WTC11 (cell line): ENCODE data around the gene TMEM135.

Source experiments
- CTCF ChIP-seq: fragments of 200-600 bp; IDR thresholded peaks from 2 replicates; pipeline ENCODE4 v1.8.0; 2022; ENCODE audit warnings: antibody characterized with exemption
- JAZF1 ChIP-seq: fragments of 250-450 bp; sonication (Bioruptor Pico); IDR thresholded peaks from 2 replicates; pipeline ENCODE4 v1.9.0; 2021; ENCODE audit warnings: moderate library complexity, mild to moderate bottlenecking, inconsistent platforms
- MAX ChIP-seq: sonication (generic); formaldehyde crosslinking; IDR thresholded peaks from 2 replicates; pipeline ENCODE4 v1.8.0; 2022; ENCODE audit warnings: mild to moderate bottlenecking, missing genetic modification reagents
- SP1 ChIP-seq: sonication (generic); formaldehyde crosslinking; conservative IDR thresholded peaks from 2 replicates; pipeline ENCODE4 v1.8.1; 2022; ENCODE audit warnings: missing genetic modification reagents
- ZBTB43 ChIP-seq: sonication (generic); formaldehyde crosslinking; IDR thresholded peaks from 2 replicates; pipeline ENCODE4 v1.8.1; 2023; ENCODE audit warnings: mild to moderate bottlenecking, missing genetic modification reagents
- ZNF396 ChIP-seq: fragments of 250-450 bp; sonication (Bioruptor Pico); IDR thresholded peaks from 2 replicates; pipeline ENCODE4 v1.8.0; 2021; ENCODE audit warnings: mild to moderate bottlenecking, moderate library complexity, borderline replicate concordance
- TF ChIP-seq, protein P1 (sequence below): sonication (generic); formaldehyde crosslinking; IDR thresholded peaks from 2 replicates; pipeline ENCODE4 v1.8.1; 2023; ENCODE audit warnings: mild to moderate bottlenecking, missing genetic modification reagents, borderline replicate concordance
- TF ChIP-seq, protein P2 (sequence below): sonication (generic); formaldehyde crosslinking; IDR thresholded peaks from 2 replicates; pipeline ENCODE4 v1.8.0; 2022; ENCODE audit warnings: mild to moderate bottlenecking, missing genetic modification reagents

GRCh38 chr11:87139475-87139874 lies 101.7 kb downstream of the TMEM135 start:
- no peak for TF ChIP-seq CTCF
- TF ChIP-seq ZBTB43 (CRISPR knock-in tag) = no peak
- TF ChIP-seq, protein P1, sequence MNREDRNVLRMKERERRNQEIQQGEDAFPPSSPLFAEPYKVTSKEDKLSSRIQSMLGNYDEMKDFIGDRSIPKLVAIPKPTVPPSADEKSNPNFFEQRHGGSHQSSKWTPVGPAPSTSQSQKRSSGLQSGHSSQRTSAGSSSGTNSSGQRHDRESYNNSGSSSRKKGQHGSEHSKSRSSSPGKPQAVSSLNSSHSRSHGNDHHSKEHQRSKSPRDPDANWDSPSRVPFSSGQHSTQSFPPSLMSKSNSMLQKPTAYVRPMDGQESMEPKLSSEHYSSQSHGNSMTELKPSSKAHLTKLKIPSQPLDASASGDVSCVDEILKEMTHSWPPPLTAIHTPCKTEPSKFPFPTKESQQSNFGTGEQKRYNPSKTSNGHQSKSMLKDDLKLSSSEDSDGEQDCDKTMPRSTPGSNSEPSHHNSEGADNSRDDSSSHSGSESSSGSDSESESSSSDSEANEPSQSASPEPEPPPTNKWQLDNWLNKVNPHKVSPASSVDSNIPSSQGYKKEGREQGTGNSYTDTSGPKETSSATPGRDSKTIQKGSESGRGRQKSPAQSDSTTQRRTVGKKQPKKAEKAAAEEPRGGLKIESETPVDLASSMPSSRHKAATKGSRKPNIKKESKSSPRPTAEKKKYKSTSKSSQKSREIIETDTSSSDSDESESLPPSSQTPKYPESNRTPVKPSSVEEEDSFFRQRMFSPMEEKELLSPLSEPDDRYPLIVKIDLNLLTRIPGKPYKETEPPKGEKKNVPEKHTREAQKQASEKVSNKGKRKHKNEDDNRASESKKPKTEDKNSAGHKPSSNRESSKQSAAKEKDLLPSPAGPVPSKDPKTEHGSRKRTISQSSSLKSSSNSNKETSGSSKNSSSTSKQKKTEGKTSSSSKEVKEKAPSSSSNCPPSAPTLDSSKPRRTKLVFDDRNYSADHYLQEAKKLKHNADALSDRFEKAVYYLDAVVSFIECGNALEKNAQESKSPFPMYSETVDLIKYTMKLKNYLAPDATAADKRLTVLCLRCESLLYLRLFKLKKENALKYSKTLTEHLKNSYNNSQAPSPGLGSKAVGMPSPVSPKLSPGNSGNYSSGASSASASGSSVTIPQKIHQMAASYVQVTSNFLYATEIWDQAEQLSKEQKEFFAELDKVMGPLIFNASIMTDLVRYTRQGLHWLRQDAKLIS (CRISPR knock-in tag) = no peak
- TF ChIP-seq ZNF396 = no peak
- TF ChIP-seq MAX (CRISPR knock-in tag) = no peak
- TF ChIP-seq, protein P2, sequence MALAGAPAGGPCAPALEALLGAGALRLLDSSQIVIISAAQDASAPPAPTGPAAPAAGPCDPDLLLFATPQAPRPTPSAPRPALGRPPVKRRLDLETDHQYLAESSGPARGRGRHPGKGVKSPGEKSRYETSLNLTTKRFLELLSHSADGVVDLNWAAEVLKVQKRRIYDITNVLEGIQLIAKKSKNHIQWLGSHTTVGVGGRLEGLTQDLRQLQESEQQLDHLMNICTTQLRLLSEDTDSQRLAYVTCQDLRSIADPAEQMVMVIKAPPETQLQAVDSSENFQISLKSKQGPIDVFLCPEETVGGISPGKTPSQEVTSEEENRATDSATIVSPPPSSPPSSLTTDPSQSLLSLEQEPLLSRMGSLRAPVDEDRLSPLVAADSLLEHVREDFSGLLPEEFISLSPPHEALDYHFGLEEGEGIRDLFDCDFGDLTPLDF (CRISPR knock-in tag) = no peak
- TF ChIP-seq SP1 (CRISPR knock-in tag) = no peak
- TF ChIP-seq JAZF1 (CRISPR knock-in tag) = no peak
